Lower lobe of right lung (tissue), 2 donors: Measurements from ENCODE around the gene RNASEL. TPM values are rescaled to one million over a fixed set of nuclear protein-coding genes. Genes with fewer than 3 reads are reported as not detected.

ENCODE experiments used
- ATAC-seq, 2 donors: fragments of 200-7000 bp; cut with Tn5 transposase; one replicate each; pipeline ENCODE4 v1.9.1; 2020 to 2022; ENCODE audit warnings: mild to moderate bottlenecking in 2 of 2, moderate library complexity in 2 of 2
- DNase-seq: peaks from one replicate; pipeline ENCODE4 v3.0.0-alpha.2; 2020
- H3K27ac ChIP-seq: fragments of 200-600 bp; one replicate; pipeline ENCODE4 v1.8.0; 2022
- H3K27me3 ChIP-seq: fragments of 200-600 bp; one replicate; pipeline ENCODE4 v1.8.0; 2022; ENCODE audit warnings: low read depth
- H3K36me3 ChIP-seq: fragments of 200-600 bp; one replicate; pipeline ENCODE4 v1.8.0; 2022; ENCODE audit warnings: mild to moderate bottlenecking
- H3K4me1 ChIP-seq: fragments of 200-600 bp; one replicate; pipeline ENCODE4 v1.8.0; 2022
- H3K4me3 ChIP-seq: fragments of 200-600 bp; one replicate; pipeline ENCODE4 v1.8.0; 2022; ENCODE audit warnings: mild to moderate bottlenecking
- H3K9me3 ChIP-seq: fragments of 200-600 bp; one replicate; pipeline ENCODE4 v1.8.0; 2022
- CTCF ChIP-seq: fragments of 200-600 bp; IDR thresholded peaks from one replicate; pipeline ENCODE4 v1.8.0; 2022; ENCODE audit warnings: antibody characterized with exemption, mild to moderate bottlenecking
- intact Hi-C: fragments of 100-400 bp; cut with DNase I; formaldehyde crosslinking; loops from one replicate; pipeline ENCODE4 v1.11.0; 2022
- total RNA-seq: library from RNA; stranded (reverse); fragmentation: NEBNext Ultra II Directional; extraction: Animal tissue kit (Norgen Biotek cat#: 25700); gene quantifications from one replicate; pipeline ENCODE4 v1.2.1, GENCODE V29; 2021
- donor health status: DM: no; HTN: yes; CAD: no; lungs with severe emphysema.

The RNASEL gene
- total RNA-seq, 1 donor from 2014 or later: 16.5 TPM

GRCh38 chr1:182629499-182630096 is 40.5 kb upstream of the RNASEL start:
- no peak overlapping the region for H3K4me3 ChIP-seq
- TF ChIP-seq CTCF: no peak
- H3K27me3 ChIP-seq: no peaks in the 10 kb centered on the region
- H3K9me3 ChIP-seq: no peaks in the 10 kb centered on the region
- ATAC-seq: no peak
- intact Hi-C loops: no loop called here
- no peak for DNase-seq
- no peak overlapping the region for H3K27ac ChIP-seq
- no peaks in the 10 kb centered on the region for H3K36me3 ChIP-seq
- peaks cover 14% of the 10 kb centered on the region for H3K4me1 ChIP-seq

- Histone ChIP-seq H3K27me3 (no peaks in the 10 kb centered on the region), H3K27ac (no peak overlapping the region), H3K4me3 (no peak overlapping the region), H3K4me1 (peaks cover 14% of the 10 kb centered on the region), H3K36me3 (no peaks in the 10 kb centered on the region), H3K9me3 (no peaks in the 10 kb centered on the region)
- TF ChIP-seq CTCF: no peak
- intact Hi-C loops: no loop called here
- DNase-seq: no peak
- no peak for ATAC-seq
These were observed 40.0 kb upstream of the RNASEL start for GRCh38 chr1:182629080-182629479.

- Histone ChIP-seq H3K9me3 (no peaks in the 10 kb centered on the region), H3K36me3 (no peaks in the 10 kb centered on the region), H3K27ac (no peak overlapping the region), H3K4me3 (no peak overlapping the region), H3K27me3 (no peaks in the 10 kb centered on the region), H3K4me1 (peaks cover 14% of the 10 kb centered on the region)
- DNase-seq: no peak
- intact Hi-C loops: no loop called here
- ATAC-seq: no peak
- no peak for TF ChIP-seq CTCF
These were observed 39.6 kb upstream of the RNASEL start for GRCh38 chr1:182628657-182629056.

GRCh38 chr1:182627622-182628021 is 38.6 kb upstream of the RNASEL start:
- intact Hi-C loops: no loop called here
- no peak for TF ChIP-seq CTCF
- H3K4me1 ChIP-seq: peaks cover 14% of the 10 kb centered on the region
- H3K27ac ChIP-seq: no peak overlapping the region
- ATAC-seq: no peak
- no peak overlapping the region for H3K4me3 ChIP-seq
- no peak for DNase-seq
- no peaks in the 10 kb centered on the region for H3K9me3 ChIP-seq
- no peaks in the 10 kb centered on the region for H3K36me3 ChIP-seq
- no peaks in the 10 kb centered on the region for H3K27me3 ChIP-seq

GRCh38 chr1:182626527-182626926 is 37.5 kb upstream of the RNASEL start:
- intact Hi-C loops: no loop called here
- Histone ChIP-seq H3K4me3 (no peak overlapping the region), H3K27me3 (no peaks in the 10 kb centered on the region), H3K27ac (no peak overlapping the region), H3K9me3 (no peaks in the 10 kb centered on the region), H3K36me3 (no peaks in the 10 kb centered on the region), H3K4me1 (peaks cover 14% of the 10 kb centered on the region)
- no peak for TF ChIP-seq CTCF
- ATAC-seq (no peak), DNase-seq (no peak)
